GM21825 (cell line): ENCODE measurements around the gene KCNG3.
A peak's percentile ranks its signal among the peaks of the same experiment; 100 is the strongest.

Experiments used
- ATAC-seq: cut with Tn5 transposase; IDR thresholded peaks from one replicate; pipeline ENCODE4 v1.9.1; 2021; ENCODE audit warnings: mild to moderate bottlenecking, moderate library complexity; ENCODE audit not compliant: unreplicated experiment

Gene KCNG3, protein sequence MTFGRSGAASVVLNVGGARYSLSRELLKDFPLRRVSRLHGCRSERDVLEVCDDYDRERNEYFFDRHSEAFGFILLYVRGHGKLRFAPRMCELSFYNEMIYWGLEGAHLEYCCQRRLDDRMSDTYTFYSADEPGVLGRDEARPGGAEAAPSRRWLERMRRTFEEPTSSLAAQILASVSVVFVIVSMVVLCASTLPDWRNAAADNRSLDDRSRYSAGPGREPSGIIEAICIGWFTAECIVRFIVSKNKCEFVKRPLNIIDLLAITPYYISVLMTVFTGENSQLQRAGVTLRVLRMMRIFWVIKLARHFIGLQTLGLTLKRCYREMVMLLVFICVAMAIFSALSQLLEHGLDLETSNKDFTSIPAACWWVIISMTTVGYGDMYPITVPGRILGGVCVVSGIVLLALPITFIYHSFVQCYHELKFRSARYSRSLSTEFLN

DNA sequence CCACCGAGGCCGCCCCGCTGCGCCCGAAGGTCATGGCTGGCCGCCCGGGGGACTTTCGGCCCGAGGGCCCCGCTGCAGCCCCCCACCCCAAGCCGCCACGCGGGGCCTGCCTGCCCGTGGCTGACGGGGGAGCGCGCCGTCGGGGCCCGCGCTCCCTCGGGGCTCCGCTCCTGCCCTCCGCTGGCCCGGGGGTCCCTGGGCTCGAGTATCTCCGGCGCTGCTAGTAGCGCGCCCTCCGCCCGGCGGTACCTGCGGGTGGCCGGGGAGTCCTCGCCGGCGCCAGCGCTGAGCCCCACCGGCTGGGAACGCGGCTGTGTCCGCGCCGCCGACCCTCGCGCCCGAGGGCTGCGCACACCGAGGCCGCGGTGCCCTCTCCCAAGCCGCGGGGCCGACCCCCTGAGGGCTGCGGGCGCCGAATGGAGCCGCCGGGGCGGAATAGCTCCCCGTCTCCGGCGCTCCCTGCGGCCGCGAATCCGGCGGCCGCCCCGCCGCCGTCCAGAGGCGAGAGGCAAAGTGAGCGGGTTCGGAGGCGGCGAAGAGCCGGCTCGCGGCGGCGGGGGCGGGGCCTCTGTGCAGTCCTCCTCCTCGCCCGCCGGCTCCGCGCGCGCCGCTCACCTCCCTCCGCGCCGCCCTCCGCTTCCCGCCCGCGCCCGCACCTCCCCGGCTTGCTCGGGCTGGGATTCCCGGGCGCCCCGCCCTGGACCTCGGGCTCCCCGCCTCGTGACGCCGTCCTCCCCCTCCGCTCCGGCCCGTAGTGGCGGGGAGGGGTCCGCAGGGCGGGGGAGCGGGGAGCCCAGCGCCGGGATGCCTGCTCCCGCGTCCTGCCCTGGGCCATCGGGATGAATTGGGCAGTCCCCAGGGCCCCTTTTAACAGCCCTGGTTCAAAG lies at the start of gene KCNG3:
Gene KCNG3 (minus strand): TSS at position 515 of the 887 bp plus-strand sequence. CDS start 481 bp downstream, at position 34.
- no peak for ATAC-seq

DNA sequence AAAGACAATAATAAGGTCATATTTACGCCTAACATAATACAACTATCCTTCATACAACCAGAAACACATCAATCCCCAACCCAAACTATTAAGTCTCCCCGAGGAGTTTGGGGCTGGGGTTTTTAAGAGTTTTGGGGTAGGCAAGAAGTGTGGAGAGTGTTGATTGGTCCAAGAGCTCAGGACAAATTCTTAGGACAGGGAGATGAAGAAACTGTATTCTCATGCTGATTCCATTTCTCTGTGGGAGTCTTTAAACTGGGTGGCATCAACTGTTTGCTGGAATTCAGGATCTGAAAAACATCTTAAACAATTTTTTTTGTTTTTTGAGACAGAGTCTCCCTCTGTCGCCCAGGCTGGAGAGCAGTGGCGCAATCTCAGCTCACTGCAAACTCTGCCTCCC lies 49.1 kb upstream of the KCNG3 start:
- no peak for ATAC-seq

DNA sequence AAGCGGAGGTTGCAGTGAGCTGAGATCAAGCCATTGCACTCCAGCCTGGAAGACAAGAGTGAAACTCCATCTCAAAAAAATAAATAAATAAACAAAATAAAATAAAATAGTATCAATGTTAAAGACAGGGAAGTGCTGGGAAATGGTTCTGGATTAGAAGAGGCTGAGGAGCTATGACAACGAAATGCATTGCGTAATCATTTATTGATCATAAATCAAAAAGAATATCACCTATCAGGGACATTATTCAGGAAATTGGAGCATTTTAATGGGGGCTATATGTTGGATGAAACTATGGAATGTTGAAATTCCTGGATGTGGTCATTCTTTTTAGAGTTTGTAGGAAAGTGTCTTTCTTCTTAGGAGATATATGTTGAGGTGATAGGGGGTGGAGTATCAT lies 43.7 kb upstream of the KCNG3 start:
- ATAC-seq = no peak

DNA sequence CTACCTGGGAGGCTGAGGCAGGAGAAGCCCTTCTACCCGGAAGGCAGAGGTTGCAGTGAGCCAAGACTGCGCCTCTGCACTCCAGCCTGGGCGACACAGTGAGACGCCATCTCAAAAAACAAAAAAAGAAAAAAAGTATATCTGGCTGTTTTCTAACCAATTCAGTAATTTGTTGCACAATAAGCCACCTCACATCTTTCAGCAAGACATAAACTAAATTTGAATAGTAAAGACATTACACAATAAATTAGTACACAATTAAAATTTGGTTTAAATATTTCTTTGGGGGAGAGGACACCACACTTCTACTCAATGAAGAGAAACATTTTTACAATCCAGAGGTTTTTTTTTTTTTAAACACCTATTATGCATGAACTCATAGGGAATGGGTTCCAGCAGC lies 38.6 kb upstream of the KCNG3 start:
- no peak for ATAC-seq

DNA sequence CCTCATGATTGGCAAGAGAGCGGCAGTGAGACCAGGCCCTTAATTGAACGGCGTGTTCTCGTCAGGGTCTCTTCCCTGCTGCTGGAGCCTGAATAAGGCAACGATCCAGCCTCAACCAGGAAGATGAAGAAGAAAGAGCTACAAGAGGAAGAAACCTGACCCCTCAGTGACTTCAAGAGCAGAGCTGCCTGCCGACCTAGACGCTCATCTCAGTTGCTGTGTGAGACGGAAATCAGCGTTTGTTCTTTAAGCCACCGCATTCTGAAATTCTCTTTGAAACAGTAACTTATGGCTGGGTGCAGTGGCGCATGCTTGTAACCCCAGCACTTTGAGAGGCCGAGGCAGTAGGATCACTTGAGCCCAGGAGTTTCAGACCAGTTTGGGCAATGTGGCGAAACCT lies 29.6 kb upstream of the KCNG3 start:
- ATAC-seq = no peak

DNA sequence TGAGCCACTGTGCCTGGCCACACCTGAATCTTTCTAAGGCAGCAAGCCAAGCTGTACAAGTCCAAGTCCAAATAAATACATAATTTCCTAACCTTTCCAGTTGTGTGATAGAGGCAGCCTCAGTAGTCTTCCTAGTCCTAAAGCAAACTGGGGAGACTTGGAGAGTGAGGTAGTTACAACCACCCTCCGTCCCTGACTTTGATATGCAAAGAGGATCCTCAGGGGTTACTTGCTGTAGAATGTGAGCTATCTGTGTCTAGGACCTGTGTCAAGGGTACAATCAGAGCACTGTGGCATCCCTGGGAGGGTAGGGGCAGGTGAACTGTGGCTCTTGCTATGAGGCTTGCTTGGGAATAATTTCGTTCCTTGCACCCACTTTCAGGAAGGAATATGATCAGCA lies 28.3 kb upstream of the KCNG3 start:
- no peak for ATAC-seq

DNA sequence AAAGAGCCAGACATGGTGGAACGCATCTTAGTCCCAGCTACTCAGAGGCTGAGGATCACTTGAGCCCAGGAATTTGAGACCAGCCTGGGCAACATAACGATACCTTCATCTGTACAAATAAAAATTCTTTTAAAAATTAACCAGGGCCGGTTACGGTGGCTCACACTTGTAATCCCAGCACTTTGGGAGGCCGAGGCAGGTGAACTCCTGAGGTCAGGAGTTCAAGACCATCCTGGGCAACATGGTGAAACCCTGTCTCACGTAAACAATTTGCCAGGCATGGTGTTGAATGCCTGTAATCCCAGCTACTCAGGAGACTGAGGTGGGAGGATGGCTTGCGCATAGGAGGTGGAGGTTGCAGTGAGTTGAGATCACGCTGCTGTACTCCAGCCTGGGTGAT lies 25.8 kb upstream of the KCNG3 start:
- no peak for ATAC-seq

DNA sequence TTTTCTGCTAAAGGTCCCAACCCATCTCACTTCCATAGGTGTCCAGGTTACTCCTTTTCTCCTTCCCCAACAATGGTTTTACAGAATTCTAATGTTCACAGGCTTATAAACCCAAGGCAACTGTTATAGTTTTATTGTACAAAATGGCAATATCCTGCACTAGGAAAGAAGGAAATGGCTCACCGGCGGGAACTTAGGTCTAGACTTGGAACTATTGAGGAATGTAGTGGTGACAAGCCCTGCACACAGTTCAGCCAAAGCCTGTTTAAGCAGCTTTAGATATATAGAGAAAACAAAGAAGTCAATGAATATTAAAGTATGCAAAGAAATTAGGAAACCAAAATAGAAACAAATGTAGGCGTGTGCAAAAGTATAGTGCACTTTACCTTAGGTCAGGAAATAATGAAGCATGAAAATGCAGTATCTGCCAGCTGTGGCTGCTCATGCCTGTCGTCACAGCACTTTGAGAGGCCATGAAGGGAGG lies 22.7 kb upstream of the KCNG3 start:
- no peak for ATAC-seq

DNA sequence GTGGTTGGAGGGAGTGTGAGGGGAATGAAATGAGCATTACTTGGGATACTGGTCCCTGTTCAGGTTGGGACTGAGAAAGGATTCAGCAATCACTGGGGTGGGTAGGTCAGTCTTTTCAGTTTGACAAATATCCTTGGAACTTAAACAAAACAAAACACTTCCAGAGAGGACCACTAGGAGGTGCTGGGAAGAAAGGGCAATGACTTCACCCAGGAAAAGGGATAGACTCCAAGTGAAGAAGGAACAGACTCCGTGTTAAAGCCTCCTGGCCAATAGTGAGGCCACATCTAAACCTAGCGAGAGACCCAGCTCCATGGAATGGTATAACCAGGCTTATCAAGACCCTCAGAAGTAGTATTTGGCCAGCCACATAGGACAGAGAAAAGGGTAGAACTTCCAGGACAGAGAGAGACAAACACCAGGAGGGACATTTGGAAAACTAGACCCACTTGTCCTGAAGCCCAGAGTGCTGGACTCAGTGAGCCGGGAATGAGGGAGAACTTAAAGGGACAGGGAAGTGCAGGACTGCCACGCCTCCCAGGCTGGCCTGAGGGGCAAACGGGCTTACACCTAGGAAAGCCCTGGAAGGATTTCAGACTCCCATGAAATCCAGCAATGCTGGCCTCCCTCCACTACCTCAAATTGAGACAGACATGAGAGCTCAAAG lies 19.6 kb upstream of the KCNG3 start:
- no peak for ATAC-seq

DNA sequence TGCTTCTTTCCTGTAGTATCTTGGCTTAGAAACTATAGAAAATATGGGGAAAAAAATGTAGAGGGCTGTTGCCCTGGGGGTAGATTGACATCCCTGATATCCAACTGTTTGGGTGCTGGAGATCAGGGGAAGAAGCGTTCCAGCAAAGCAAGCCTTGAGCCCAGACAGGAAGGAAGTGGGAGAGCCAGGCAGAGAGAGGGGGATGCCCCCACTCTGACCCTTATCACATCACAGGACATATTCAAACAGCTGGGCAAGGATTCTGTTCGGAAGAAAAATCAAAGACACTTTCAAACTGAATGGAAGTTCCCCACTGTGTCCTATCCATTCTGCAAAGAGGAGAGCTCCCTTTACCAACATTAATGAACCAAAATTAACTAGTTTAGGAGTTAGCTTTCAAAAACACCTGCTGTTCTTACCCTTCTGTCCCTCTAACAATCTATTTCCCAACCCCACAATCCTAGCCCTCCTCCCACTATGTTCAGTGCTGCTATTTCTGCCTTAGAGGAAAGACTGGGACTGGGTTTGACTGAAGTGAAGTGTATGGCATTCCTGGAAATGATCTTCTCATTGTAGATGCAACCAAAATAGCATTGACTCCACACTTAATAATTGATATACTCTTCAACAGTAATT lies 16.9 kb upstream of the KCNG3 start:
- no peak for ATAC-seq

DNA sequence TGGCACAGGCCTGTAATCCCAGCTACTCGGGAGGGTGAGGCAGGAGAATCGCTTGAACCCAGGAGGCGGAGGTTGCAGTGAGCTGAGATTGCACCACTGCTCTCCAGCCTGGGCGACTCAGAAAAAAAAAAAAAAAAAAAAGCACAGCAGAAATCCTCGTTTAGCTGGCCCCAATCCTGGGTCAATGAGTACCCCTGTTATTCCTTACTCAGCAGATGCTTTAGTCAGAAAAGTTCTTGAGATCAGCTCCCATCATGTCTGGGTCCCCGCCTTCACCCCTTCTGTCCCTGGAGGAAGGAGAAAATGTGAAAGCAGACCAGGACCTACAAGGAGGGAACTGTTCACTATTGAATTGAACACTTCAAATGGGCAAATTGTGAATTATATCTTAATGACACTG lies 16.4 kb upstream of the KCNG3 start:
- no peak for ATAC-seq

DNA sequence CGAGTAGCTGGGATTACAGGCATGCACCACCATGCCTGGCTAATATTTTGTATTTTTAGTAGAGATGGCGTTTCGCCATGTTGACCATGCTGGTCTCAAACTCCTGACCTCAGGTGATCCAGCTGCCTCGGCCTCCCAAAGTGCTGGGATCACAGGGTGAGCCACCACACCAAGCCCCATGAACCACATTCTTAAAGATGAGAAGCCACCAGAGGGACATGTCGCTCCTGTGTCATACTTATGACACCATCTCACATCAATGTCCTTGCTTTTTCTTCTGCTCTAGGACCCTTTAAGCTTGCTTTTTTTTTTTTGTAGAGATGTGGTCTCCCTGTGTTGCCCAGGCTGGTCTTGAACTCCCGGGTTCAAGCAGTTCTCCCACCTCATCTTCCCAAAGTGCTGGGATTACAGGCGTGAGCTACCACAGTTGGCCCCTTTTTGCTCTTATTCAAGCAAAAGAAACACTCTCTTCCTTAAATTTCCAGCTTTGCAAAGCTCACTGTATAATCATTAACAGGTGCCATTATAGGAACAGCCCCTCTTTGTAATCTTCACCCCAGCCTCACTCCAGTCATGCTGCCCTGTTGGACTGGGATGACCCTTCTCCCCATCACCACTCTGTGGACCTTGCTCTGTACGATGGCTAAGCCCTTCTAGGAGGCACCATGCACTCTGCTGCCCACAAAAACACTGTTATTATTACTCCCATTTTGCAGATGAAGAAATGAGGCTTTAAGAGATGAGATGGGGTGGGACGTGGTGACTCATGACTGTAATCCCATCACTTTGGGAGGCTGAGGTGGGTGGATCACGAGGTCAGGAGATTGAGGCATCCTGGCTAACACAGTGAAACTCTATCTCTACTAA lies 10.8 kb upstream of the KCNG3 start:
- no peak for ATAC-seq

DNA sequence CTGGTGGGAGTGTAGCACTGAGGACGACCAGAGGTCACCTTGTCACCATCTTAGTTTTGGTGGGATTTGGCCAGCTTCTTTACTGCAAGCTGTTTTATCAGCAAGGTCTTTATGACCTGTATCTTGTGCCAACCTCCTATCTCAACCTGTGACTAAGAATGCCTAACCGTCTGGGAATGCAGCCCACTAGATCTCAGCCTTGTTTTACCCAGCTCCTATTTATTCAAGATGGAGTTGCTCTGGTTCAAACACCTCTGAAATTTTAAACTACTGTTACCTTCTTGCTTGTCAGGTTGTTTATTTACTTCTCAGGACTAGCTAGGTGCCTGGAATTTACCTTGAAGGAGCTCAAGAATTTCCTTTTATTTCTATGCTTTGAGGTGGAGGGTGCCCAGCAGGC lies 9.5 kb upstream of the KCNG3 start:
- no peak for ATAC-seq

DNA sequence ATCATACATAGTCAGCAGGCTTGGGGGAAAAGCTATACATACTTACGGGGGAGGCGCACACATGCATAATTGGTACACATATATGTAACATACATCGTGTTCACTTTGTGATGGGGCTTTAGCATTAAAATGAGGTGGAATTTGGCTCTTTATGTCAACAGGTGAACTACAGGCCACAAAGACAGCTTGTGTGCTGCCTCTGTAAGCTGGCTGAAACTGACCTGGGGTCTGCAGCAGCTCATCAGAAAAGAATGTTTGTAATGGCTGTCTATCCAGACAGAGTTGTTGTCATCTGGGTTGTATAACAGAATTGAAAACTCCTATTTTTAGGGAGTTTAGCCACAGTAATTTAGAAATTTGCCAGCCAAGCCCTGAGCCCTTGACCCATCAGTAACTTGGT lies 4.7 kb upstream of the KCNG3 start:
- ATAC-seq = no peak

DNA sequence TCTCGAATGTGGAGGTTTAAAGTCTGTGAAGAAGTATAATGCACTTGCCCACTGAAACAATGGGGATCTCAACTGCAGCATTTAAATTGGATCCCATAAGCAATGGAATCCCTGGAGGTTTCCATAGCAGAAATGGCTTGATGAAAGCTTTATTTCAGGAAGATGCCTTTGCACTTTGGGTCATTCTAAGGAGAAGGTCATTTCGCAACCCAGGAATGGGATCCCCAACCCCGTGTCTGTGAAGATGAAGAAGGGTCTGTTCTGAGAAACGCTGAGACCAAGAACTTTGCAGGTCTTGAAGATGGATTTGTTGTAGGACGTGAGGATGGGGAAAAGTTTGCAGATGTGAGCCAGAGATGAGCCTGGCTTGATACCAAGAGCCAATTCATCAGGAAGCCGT lies 1.8 kb upstream of the KCNG3 start:
- ATAC-seq = no peak

DNA sequence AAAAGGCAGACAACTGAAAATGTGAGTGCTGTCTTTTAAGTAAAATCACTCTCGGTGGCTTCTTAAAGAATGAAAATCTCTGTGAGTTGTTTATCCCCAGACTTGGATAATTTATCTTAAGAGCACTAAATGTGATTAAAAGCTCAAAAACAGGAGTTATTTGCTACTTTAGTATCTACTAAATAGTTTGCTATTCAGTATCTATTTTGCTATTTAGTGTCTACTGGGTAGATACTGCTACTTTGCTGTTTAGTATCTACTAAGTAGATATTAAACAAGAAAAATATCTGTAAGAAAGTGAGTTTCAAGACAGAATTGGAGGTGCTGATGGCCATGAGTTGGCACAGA lies 1.4 kb upstream of the KCNG3 start:
- no peak for ATAC-seq

DNA sequence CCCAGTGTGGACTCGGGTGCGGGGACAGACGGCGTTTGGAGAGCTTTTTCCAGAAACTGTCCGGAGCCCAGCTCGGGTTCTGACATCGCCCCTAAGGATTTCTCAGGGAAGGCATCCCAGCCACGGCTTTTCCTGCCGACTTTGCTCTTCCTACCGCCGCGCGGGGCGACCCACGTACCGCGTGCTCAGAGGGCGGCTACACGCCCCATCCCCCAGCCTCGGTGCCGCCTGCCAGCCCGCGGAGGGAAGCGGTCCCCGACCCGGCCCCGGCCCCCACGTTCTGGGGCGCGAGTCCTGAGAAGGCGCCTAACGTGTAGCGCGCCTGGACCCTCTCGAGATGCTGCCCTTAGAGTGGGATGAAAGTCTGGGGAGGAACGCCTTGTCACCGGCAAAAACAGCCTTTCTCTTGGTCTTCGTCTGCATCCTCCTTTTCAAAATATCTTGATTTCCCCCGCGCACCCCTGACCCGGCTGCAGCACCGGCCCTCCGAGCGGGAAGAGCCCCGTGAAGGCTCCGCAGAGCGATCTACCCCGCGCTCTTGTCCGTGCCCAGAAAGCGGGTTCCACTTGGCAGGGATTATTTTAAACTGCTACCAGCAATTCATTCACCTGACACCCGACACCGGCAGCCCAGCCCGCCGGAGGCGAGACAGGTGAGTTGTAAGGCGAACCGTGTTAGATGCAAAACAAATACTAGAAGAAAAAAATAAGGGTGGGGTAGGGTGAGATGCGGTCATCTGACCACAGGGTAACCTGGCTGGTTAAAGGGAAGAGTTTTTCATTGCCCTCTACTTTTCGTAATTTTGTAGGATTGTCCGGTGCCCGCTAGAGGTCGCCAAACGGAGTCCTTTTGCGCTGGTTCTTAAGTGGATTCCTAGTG lies 812 bp upstream of the KCNG3 start:
- peak; percentile 55 for ATAC-seq

DNA sequence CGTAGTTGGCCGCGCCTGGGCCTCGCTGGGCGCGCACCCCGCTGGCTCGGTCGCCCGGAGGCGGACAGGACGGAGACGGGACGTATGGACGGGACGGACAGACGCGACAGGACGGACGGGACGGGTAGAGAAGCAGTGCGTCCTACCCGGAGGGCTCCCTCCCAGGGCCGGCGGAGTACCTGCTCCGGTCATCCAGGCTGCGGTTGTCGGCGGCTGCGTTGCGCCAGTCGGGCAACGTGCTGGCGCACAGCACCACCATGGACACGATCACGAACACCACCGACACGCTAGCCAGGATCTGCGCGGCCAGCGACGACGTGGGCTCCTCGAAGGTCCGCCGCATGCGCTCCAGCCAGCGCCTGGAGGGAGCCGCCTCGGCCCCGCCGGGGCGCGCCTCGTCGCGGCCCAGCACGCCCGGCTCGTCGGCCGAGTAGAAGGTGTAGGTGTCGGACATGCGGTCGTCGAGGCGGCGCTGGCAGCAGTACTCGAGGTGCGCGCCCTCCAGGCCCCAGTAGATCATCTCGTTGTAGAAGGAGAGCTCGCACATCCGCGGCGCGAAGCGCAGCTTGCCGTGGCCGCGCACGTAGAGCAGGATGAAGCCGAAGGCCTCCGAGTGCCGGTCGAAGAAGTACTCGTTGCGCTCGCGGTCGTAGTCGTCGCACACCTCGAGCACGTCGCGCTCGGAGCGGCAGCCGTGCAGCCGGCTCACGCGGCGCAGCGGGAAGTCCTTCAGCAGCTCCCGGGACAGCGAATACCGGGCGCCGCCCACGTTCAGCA lies 903 bp downstream of the KCNG3 start:
- no peak for ATAC-seq
